B cell (primary cell): Measurements from ENCODE around the gene C10orf90. TPM values are rescaled to one million over a fixed set of nuclear protein-coding genes. Genes with fewer than 3 reads are reported as not detected.

Source experiments
- ATAC-seq: fragments of 200-7000 bp; cut with Tn5 transposase; one replicate; pipeline ENCODE4 v1.10.0; 2021; ENCODE audit warnings: low read depth, mild to moderate bottlenecking, moderate number of reproducible peaks, moderate library complexity
- CTCF ChIA-PET: fragments of 350-600 bp; sonication (Branson Sonifier 250); formaldehyde crosslinking; loops from one replicate; lab custom pipeline; 2021; ENCODE audit warnings: antibody characterized with exemption, inconsistent platforms; lab: Charles Lee
- POLR2A ChIA-PET: fragments of 350-600 bp; sonication (Branson Sonifier 250); formaldehyde crosslinking; loops from one replicate; lab custom pipeline; 2021; ENCODE audit warnings: antibody characterized with exemption; lab: Charles Lee
- DNase-seq: peaks from one replicate; pipeline ENCODE4 v3.0.0; 2013
- H2AFZ ChIP-seq: 2 replicates; pipeline ENCODE4 v1.6.1; 2012; ENCODE audit warnings: mild to moderate bottlenecking, low read depth, low read length; ENCODE audit not compliant: insufficient read depth, poor library complexity, severe bottlenecking
- H3K27ac ChIP-seq, 2 donors: 1 replicate in 1 of 2; 2 replicates in 1 of 2; pipeline ENCODE4 v1.5.1; 2012 to 2013; ENCODE audit warnings: low read length in 2 of 2, mild to moderate bottlenecking in 2 of 2, moderate library complexity in 1 of 2
- H3K27me3 ChIP-seq, 4 experiments: fragments of 200-600 bp in 1 of 4; sonication (generic) in 1 of 4; replicated peaks in 1 of 4; 1 replicate in 2 of 4; 2 replicates in 2 of 4; pipeline versions ENCODE4 v1.6.1 to v1.7.0; 2013 to 2016; ENCODE audit warnings: low read length in 3 of 4, mild to moderate bottlenecking in 2 of 4, mixed read lengths in 1 of 4, moderate library complexity in 1 of 4; ENCODE audit not compliant: insufficient read depth in 4 of 4, control insufficient read depth in 3 of 4; ENCODE audit errors: control extremely low read depth in 1 of 4
- H3K36me3 ChIP-seq, 2 experiments: replicated peaks in 1 of 2; 1 replicate in 1 of 2; 2 replicates in 1 of 2; pipeline versions ENCODE4 v1.6.1 to v1.7.1; 2013; ENCODE audit warnings: low read length in 1 of 2; ENCODE audit not compliant: insufficient read depth in 2 of 2, control insufficient read depth in 1 of 2; ENCODE audit errors: control extremely low read depth in 1 of 2, extremely low read depth in 1 of 2
- H3K4me1 ChIP-seq, 2 donors: fragments of 200-600 bp in 1 of 2; sonication (generic) in 1 of 2; 1 replicate in 1 of 2; 2 replicates in 1 of 2; pipeline versions ENCODE4 v1.5.1 to v1.6.1; 2013 to 2017; ENCODE audit warnings: low read length in 2 of 2; ENCODE audit not compliant: control insufficient read depth in 2 of 2, insufficient read depth in 2 of 2
- H3K4me2 ChIP-seq: replicated peaks from 2 replicates; pipeline ENCODE3; 2012; ENCODE audit warnings: mild to moderate bottlenecking, low read depth, low read length; ENCODE audit not compliant: poor library complexity, severe bottlenecking
- H3K4me3 ChIP-seq, 5 experiments: fragments of 200-600 bp in 1 of 5; sonication (generic) in 1 of 5; 1 replicate in 3 of 5; 2 replicates in 2 of 5; pipeline versions ENCODE4 v1.5.1 to v1.7.0; 2011 to 2016; ENCODE audit warnings: low read length in 4 of 5, mild to moderate bottlenecking in 4 of 5, low read depth in 2 of 5, control low read depth in 1 of 5, moderate library complexity in 1 of 5; ENCODE audit not compliant: insufficient read depth in 1 of 5; ENCODE audit errors: control extremely low read depth in 1 of 5, extremely low read depth in 1 of 5
- H3K79me2 ChIP-seq: fragments of 200-600 bp; sonication (generic); one replicate; pipeline ENCODE4 v1.6.0; 2016; ENCODE audit warnings: low read length; ENCODE audit not compliant: control insufficient read depth, insufficient read depth
- H3K9ac ChIP-seq: fragments of 200-600 bp; sonication (generic); 2 replicates; pipeline ENCODE4 v1.6.1; 2017; ENCODE audit warnings: mild to moderate bottlenecking, low read length, moderate library complexity
- H3K9me3 ChIP-seq, 3 donors: one replicate each; pipeline versions ENCODE4 v1.6.1 to v1.7.1; 2013; ENCODE audit warnings: low read length in 2 of 3; ENCODE audit not compliant: control insufficient read depth in 2 of 3, insufficient read depth in 1 of 3; ENCODE audit errors: control extremely low read depth in 1 of 3
- H4K20me1 ChIP-seq: 2 replicates; pipeline ENCODE4 v1.6.0; 2012; ENCODE audit warnings: mild to moderate bottlenecking, low read length; ENCODE audit not compliant: insufficient read depth, control insufficient read depth, poor library complexity, severe bottlenecking
- H3K27ac Mint-ChIP-seq: one replicate; pipeline ENCODE4 v1.8.0; 2021; ENCODE audit warnings: mixed read lengths
- H3K27me3 Mint-ChIP-seq: one replicate; pipeline ENCODE4 v1.8.0; 2021; ENCODE audit warnings: mixed read lengths
- H3K4me1 Mint-ChIP-seq: one replicate; pipeline ENCODE4 v1.8.0; 2021; ENCODE audit warnings: mixed read lengths
- H3K4me3 Mint-ChIP-seq: one replicate; pipeline ENCODE4 v1.8.0; 2021; ENCODE audit warnings: mixed read lengths
- H3K9me3 Mint-ChIP-seq: one replicate; pipeline ENCODE4 v1.8.0; 2022; ENCODE audit warnings: mixed read lengths; ENCODE audit not compliant: insufficient read depth
- CTCF ChIP-seq: fragments of 200-600 bp; IDR thresholded peaks from one replicate; pipeline ENCODE4 v1.8.0; 2022; ENCODE audit warnings: antibody characterized with exemption, mild to moderate bottlenecking
- EZH2 ChIP-seq: IDR thresholded peaks from 2 replicates; pipeline ENCODE4 v1.6.1; 2012; ENCODE audit warnings: borderline replicate concordance, low read depth, mild to moderate bottlenecking, moderate library complexity, low read length; ENCODE audit not compliant: insufficient read depth, poor library complexity, severe bottlenecking
- WGBS: methylation state at CpG from one replicate; pipeline ENCODE4 v1.1.5; 2013; ENCODE audit warnings: missing lambda C conversion rate; ENCODE audit not compliant: insufficient coverage; 5-methylcytosine and 5-hydroxymethylcytosine counted together
- intact Hi-C: fragments of 100-400 bp; cut with micrococcal nuclease; formaldehyde crosslinking; loops from one replicate; pipeline ENCODE4 v1.10.0; 2022
- polyA plus RNA-seq: library from polyadenylated mRNA; depleted of rRNA; stranded (reverse); fragments of >200 nt; gene quantifications from 2 replicates; pipeline ENCODE4 v1.2.3, GENCODE V29; 2012
- total RNA-seq, 2 donors: library from RNA; stranded (reverse); fragments of 120-200 nt in 1 of 2; gene quantifications; 1 replicate in 1 of 2; 2 replicates in 1 of 2; pipeline versions ENCODE4 v1.2.3 to v1.2.4, GENCODE V29; 2013 to 2022

Gene C10orf90
- total and polyA plus RNA-seq, 2 donors (not counting 1 experiment from before 2014, with no cell fraction given), result not detected

DNA sequence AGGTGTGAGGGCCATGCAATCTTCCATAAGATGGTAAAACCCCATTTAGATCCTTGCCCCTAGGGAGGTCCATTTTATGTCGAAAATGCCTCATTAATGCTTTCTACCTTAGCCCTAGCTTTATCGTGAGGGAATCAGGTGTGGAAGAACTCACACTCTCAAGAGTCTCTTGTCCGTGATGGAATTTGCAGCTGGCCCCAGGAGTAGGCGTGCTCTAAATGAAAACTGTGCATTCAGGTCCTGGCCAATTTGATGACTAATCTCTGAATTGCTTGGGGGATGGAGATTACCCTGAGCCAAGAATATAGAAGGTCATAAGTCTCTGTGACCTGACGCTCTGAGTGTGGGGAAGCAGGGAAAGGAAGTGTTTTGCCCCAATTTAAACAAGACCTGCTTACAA is 6.6 kb downstream of the C10orf90 start:
- H3K27ac ChIP-seq, result no peak overlapping the region
- H3K36me3 ChIP-seq, result no peaks in the 10 kb centered on the region
- H4K20me1 ChIP-seq, result no peaks in the 10 kb centered on the region
- H3K4me3 Mint-ChIP-seq, result no peak overlapping the region
- no peak overlapping the region for H3K9ac ChIP-seq
- POLR2A ChIA-PET, result no interaction called here
- H3K4me3 ChIP-seq, result no peak overlapping the region
- WGBS, result 83% methylated on average over 4 of the region's 5 CpGs
- DNase-seq (no peak), ATAC-seq (no peak)
- intact Hi-C loops, result no loop called here
- no peaks in the 10 kb centered on the region for H3K79me2 ChIP-seq
- CTCF ChIA-PET, result no interaction called here
- H3K9me3 Mint-ChIP-seq, result no peaks in the 10 kb centered on the region
- no peaks in the 10 kb centered on the region for H3K27me3 ChIP-seq
- no peak overlapping the region for H2AFZ ChIP-seq
- no peaks in the 10 kb centered on the region for H3K4me1 ChIP-seq
- H3K27me3 Mint-ChIP-seq, result no peaks in the 10 kb centered on the region
- peaks cover 0 to 3% (median 0%) of the 10 kb centered on the region in 3 donors for H3K9me3 ChIP-seq
- H3K27ac Mint-ChIP-seq, result no peak overlapping the region
- H3K4me1 Mint-ChIP-seq, result no peaks in the 10 kb centered on the region
- H3K4me2 ChIP-seq, result no peak overlapping the region
- TF ChIP-seq CTCF, result no peak
- no peak for TF ChIP-seq EZH2

DNA sequence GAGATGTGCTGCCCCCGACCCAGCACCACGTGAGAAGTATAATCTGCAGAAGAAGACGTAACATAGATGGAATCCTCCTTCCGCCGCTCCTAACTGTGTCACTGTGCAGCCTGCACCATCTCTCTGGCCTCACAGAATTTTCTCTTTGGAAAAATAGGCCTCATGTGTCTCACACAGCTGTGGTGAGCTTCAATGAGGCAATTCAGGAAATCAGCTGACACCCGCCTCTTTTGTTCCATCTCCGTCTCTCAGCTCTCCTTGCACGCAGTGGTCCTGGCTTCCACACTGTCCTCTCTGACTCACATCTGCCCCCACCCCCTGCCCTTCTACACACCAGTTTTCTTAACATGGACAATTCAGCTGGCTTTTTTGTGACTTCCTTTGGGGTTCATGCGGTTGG is 7.2 kb downstream of the C10orf90 start:
- TF ChIP-seq CTCF, result no peak
- no peak for TF ChIP-seq EZH2
- no peak overlapping the region for H3K4me3 ChIP-seq
- no peaks in the 10 kb centered on the region for H3K9me3 Mint-ChIP-seq
- no peaks in the 10 kb centered on the region for H3K79me2 ChIP-seq
- H4K20me1 ChIP-seq, result no peaks in the 10 kb centered on the region
- H3K4me2 ChIP-seq, result no peak overlapping the region
- H3K27me3 ChIP-seq, result no peaks in the 10 kb centered on the region
- H3K27ac Mint-ChIP-seq, result no peak overlapping the region
- H3K27me3 Mint-ChIP-seq, result no peaks in the 10 kb centered on the region
- CTCF ChIA-PET, result no interaction called here
- H3K27ac ChIP-seq, result no peak overlapping the region
- no peaks in the 10 kb centered on the region for H3K4me1 ChIP-seq
- H2AFZ ChIP-seq, result no peak overlapping the region
- no peak overlapping the region for H3K4me3 Mint-ChIP-seq
- POLR2A ChIA-PET, result no interaction called here
- no peak overlapping the region for H3K9ac ChIP-seq
- 67% methylated on average over 8 of the region's 9 CpGs for WGBS
- peaks cover 0 to 3% (median 0%) of the 10 kb centered on the region in 3 donors for H3K9me3 ChIP-seq
- ATAC-seq, result no peak
- intact Hi-C loops, result no loop called here
- no peak for DNase-seq
- no peaks in the 10 kb centered on the region for H3K4me1 Mint-ChIP-seq
- H3K36me3 ChIP-seq, result no peaks in the 10 kb centered on the region
